HepG2 (cell line): ENCODE measurements around the gene TTC28. TPM values are rescaled to one million over a fixed set of nuclear protein-coding genes. Genes with fewer than 3 reads are reported as not detected.
"Not testable (repeated sequence)": the region's sequence is repeated elsewhere in the genome, so short reads cannot be mapped to it uniquely, and the experiment has no call there.

Source experiments
- ATAC-seq: fragments of 200-7000 bp; cut with Tn5 transposase; 3 replicates; pipeline ENCODE4 v1.9.1; 2020; ENCODE audit warnings: mild to moderate bottlenecking, moderate library complexity
- BruUV-seq: library from RNA; stranded (reverse); fragments of 400-500 nt; replicated peaks from 2 replicates; lab custom pipeline; 2021; lab: Mats Ljungman, UMichigan
- CTCF ChIA-PET: fragments of 300-600 bp; formaldehyde crosslinking; extraction: SDS; loops from one replicate; lab custom pipeline; 2021; ENCODE audit warnings: low total read pairs, inconsistent platforms, low intra/inter-chr PET ratio; lab: Yijun Ruan, JAX
- POLR2A ChIA-PET: fragments of 350-600 bp; sonication (Branson Sonifier 250); formaldehyde crosslinking; loops from one replicate; lab custom pipeline; 2020; ENCODE audit warnings: antibody characterized with exemption, inconsistent platforms; lab: Yijun Ruan, JAX
- DNase-seq: peaks from one replicate; pipeline ENCODE4 v3.0.0-alpha.2; 2015; ENCODE audit warnings: low spot score
- FAIRE-seq: peaks from 3 replicates; lab custom pipeline; 2011; peaks lifted over from hg19 to GRCh38; lab: Jason Lieb, UNC
- H2AFZ ChIP-seq: one replicate; pipeline ENCODE4 v1.6.1; 2011; ENCODE audit warnings: low read length, inconsistent platforms
- H3K27ac ChIP-seq: fragments of 300-600 bp; 3 replicates; pipeline ENCODE4 v1.8.0; 2011; ENCODE audit warnings: mixed run types, mild to moderate bottlenecking, mixed read lengths, low read length, inconsistent platforms; ENCODE audit not compliant: insufficient read depth; ENCODE audit errors: extremely low read length
- H3K27me3 ChIP-seq, 2 experiments: fragments of 200-600 bp in 1 of 2; 2 replicates in 1 of 2; 3 replicates in 1 of 2; pipeline versions ENCODE4 v1.6.0 to v1.8.0; 2011; ENCODE audit warnings: low read length in 2 of 2, mild to moderate bottlenecking in 2 of 2, moderate library complexity in 2 of 2, inconsistent platforms in 1 of 2; ENCODE audit not compliant: insufficient read depth in 2 of 2, control insufficient read depth in 1 of 2
- H3K36me3 ChIP-seq, 2 experiments: fragments of 200-600 bp in 1 of 2; replicated peaks in 1 of 2; 2 replicates in 1 of 2; 3 replicates in 1 of 2; pipeline versions ENCODE4 v1.5.1 to v1.8.0; 2011; ENCODE audit warnings: low read length in 2 of 2, inconsistent platforms in 1 of 2; ENCODE audit not compliant: insufficient read depth in 2 of 2, control insufficient read depth in 1 of 2
- H3K4me1 ChIP-seq: 2 replicates; pipeline ENCODE4 v1.5.1; 2012; ENCODE audit warnings: low read length, inconsistent platforms; ENCODE audit not compliant: insufficient read depth
- H3K4me2 ChIP-seq: 2 replicates; pipeline ENCODE4 v1.6.0; 2011; ENCODE audit warnings: low read depth, low read length, inconsistent platforms
- H3K4me3 ChIP-seq, 3 experiments: fragments of 200-600 bp in 1 of 3; sonication (generic), shearing (Covaris generic) in 1 of 3; replicated peaks in 1 of 3; 2 replicates each; pipeline ENCODE4 v1.5.1; 2011 to 2016; ENCODE audit warnings: low read length in 3 of 3, inconsistent platforms in 2 of 3, low read depth in 2 of 3, mild to moderate bottlenecking in 2 of 3, control low read depth in 1 of 3, mixed read lengths in 1 of 3; ENCODE audit not compliant: insufficient read depth in 1 of 3
- H3K79me2 ChIP-seq: one replicate; pipeline ENCODE4 v1.6.1; 2011; ENCODE audit warnings: low read length, inconsistent platforms; ENCODE audit not compliant: insufficient read depth
- H3K9ac ChIP-seq: 2 replicates; pipeline ENCODE4 v1.6.0; 2011; ENCODE audit warnings: mild to moderate bottlenecking, low read depth, low read length, inconsistent platforms; ENCODE audit not compliant: insufficient read depth
- H3K9me3 ChIP-seq: 2 replicates; pipeline ENCODE4 v1.5.1; 2012; ENCODE audit warnings: mild to moderate bottlenecking, low read length
- H4K20me1 ChIP-seq: 2 replicates; pipeline ENCODE4 v1.6.0; 2011; ENCODE audit warnings: inconsistent platforms, mild to moderate bottlenecking, low read length, moderate library complexity; ENCODE audit not compliant: insufficient read depth
- ZKSCAN8 ChIP-seq: IDR thresholded peaks from 2 replicates; pipeline ENCODE4 v1.6.1; 2016; ENCODE audit warnings: borderline replicate concordance, missing genetic modification reagents, missing compliant biosample characterization
- WGBS: methylation state at CpG from one replicate; pipeline ENCODE4 v1.1.6; 2017; ENCODE audit warnings: low lambda C conversion rate; 5-methylcytosine and 5-hydroxymethylcytosine counted together
- in situ Hi-C: cut with HindIII; loops from 2 replicates; pipeline ENCODE4 v1.10.0; 2017; ENCODE audit warnings: low pct_unique_long_range_greater_than_20kb; ENCODE audit not compliant: extremely low pct_ligation_motif_present
- intact Hi-C: fragments of 100-400 bp; cut with micrococcal nuclease; formaldehyde crosslinking; loops from one replicate; pipeline ENCODE4 v1.10.0; 2022; ENCODE audit not compliant: unreplicated experiment
- polyA plus RNA-seq, 8 experiments: library from polyadenylated mRNA; depleted of rRNA in 3 of 8; stranded (reverse) in 7 of 8; unstranded in 1 of 8; fragments of >200 nt; fragmentation: Illumina TruSeq in 4 of 8; extraction: Trizol in 4 of 8; gene quantifications; 2 replicates each; pipeline versions ENCODE4 v1.2.1 to v1.2.3, GENCODE V29; 2011 to 2016; ENCODE audit warnings: low read depth in 4 of 8, missing spikeins in 1 of 8, mixed read lengths in 1 of 8; ENCODE audit not compliant: insufficient read depth in 1 of 8
- total RNA-seq, 5 experiments: library from RNA; depleted of rRNA; stranded (reverse); fragments of >200 nt; fragmentation: Illumina TruSeq; extraction: Trizol; gene quantifications; 2 replicates each; pipeline ENCODE4 v1.2.3, GENCODE V29; 2016; ENCODE audit warnings: low read depth in 1 of 5

Gene TTC28
- total and polyA plus RNA-seq, 2 of the 13 experiments (the other 11 are each of a cell fraction or from before 2014, with no cell fraction given) = 4.2 to 13.1 TPM

GRCh38 chr22:28198692-28199091, 480.9 kb downstream of the TTC28 start:
- H3K9me3 ChIP-seq = no peaks in the 10 kb centered on the region
- H3K79me2 ChIP-seq = no peaks in the 10 kb centered on the region
- WGBS = 97% methylated on average over 2 of the region's 2 CpGs
- in situ Hi-C loops (no loop called here), intact Hi-C loops (no loop called here)
- no peak overlapping the region for H3K4me3 ChIP-seq
- H3K4me2 ChIP-seq = no peak overlapping the region
- no peaks in the 10 kb centered on the region for H3K4me1 ChIP-seq
- no peaks in the 10 kb centered on the region for H4K20me1 ChIP-seq
- no peak for ATAC-seq
- CTCF ChIA-PET = no interaction called here
- H3K36me3 ChIP-seq = no peaks in the 10 kb centered on the region
- no peak for TF ChIP-seq ZKSCAN8 (CRISPR knock-in tag)
- no peak for FAIRE-seq
- POLR2A ChIA-PET = no interaction called here
- no peak overlapping the region for H3K27ac ChIP-seq
- no peak overlapping the region for H2AFZ ChIP-seq
- H3K9ac ChIP-seq = no peak overlapping the region
- H3K27me3 ChIP-seq = no peaks in the 10 kb centered on the region
- BruUV-seq = no TSS peak
- DNase-seq = no peak

GRCh38 chr22:28191571-28191970, 488.1 kb downstream of the TTC28 start:
- BruUV-seq, in situ Hi-C loops: not testable (repeated sequence)

More at GRCh38 chr22:28191571-28191970, 488.1 kb downstream of the TTC28 start:
- CTCF ChIA-PET, DNase-seq, H3K27ac ChIP-seq, ATAC-seq, intact Hi-C loops, H3K4me3 ChIP-seq, H3K4me1 ChIP-seq, H3K27me3 ChIP-seq, H4K20me1 ChIP-seq, H2AFZ ChIP-seq, H3K79me2 ChIP-seq, H3K9me3 ChIP-seq, POLR2A ChIA-PET, H3K9ac ChIP-seq, H3K36me3 ChIP-seq, H3K4me2 ChIP-seq, FAIRE-seq: not testable (repeated sequence)
- WGBS = 98% methylated on average over 5 of the region's 8 CpGs
